HG03103 (cell line): ENCODE measurements around the gene ZNF629.
"Not testable (repeated sequence)": the region's sequence is repeated elsewhere in the genome, so short reads cannot be mapped to it uniquely, and the experiment has no call there.

Experiments used
- ATAC-seq: cut with Tn5 transposase; IDR thresholded peaks from one replicate; pipeline ENCODE4 v1.9.1; 2021; ENCODE audit warnings: low read depth; ENCODE audit not compliant: unreplicated experiment

Gene ZNF629

GRCh38 chr16:30786936-30787612, at the start of gene ZNF629:
Gene ZNF629 (minus strand): TSS chr16:30787205. CDS start chr16:30784482, 2,723 bp downstream.
- no peak for ATAC-seq

- ATAC-seq = no peak
These were observed 47.2 kb upstream of the ZNF629 start for GRCh38 chr16:30834130-30834740.

- no peak for ATAC-seq
These were observed 43.0 kb upstream of the ZNF629 start for GRCh38 chr16:30830072-30830417.

GRCh38 chr16:30829130-30830071, 42.4 kb upstream of the ZNF629 start:
- no peak for ATAC-seq

GRCh38 chr16:30821891-30822290, 34.9 kb upstream of the ZNF629 start:
- no peak for ATAC-seq

- not testable (repeated sequence) for ATAC-seq
These were observed 34.4 kb upstream of the ZNF629 start for GRCh38 chr16:30821441-30821840.

- no peak for ATAC-seq
These were observed 34.0 kb upstream of the ZNF629 start for GRCh38 chr16:30820952-30821421.

- no peak for ATAC-seq
These were observed 29.8 kb upstream of the ZNF629 start for GRCh38 chr16:30816769-30817168.

GRCh38 chr16:30813821-30814189, 26.8 kb upstream of the ZNF629 start:
- ATAC-seq = no peak

GRCh38 chr16:30809675-30810074, 22.7 kb upstream of the ZNF629 start:
- ATAC-seq = not testable (repeated sequence)

- ATAC-seq = not testable (repeated sequence)
These were observed 22.0 kb upstream of the ZNF629 start for GRCh38 chr16:30808890-30809426.

- ATAC-seq = no peak
These were observed 21.1 kb upstream of the ZNF629 start for GRCh38 chr16:30808146-30808545.

GRCh38 chr16:30805370-30806169, 18.6 kb upstream of the ZNF629 start:
- no peak for ATAC-seq

- ATAC-seq = no peak
These were observed 18.0 kb upstream of the ZNF629 start for GRCh38 chr16:30805056-30805369.

- ATAC-seq = no peak
These were observed 15.9 kb upstream of the ZNF629 start for GRCh38 chr16:30802936-30803335.

GRCh38 chr16:30797670-30798309, 10.8 kb upstream of the ZNF629 start:
- no peak for ATAC-seq

- ATAC-seq = no peak
These were observed 7.6 kb upstream of the ZNF629 start for GRCh38 chr16:30794634-30795033.

- ATAC-seq = no peak
These were observed 6.6 kb upstream of the ZNF629 start for GRCh38 chr16:30793508-30794069.

- ATAC-seq = no peak
These were observed 791 bp upstream of the ZNF629 start for GRCh38 chr16:30787613-30788378.
